Transverse colon (tissue), 4 donors: Measurements from ENCODE around the gene CELA2B. TPM values are rescaled to one million over a fixed set of nuclear protein-coding genes. Genes with fewer than 3 reads are reported as not detected.

Source experiments
- DNase-seq: peaks from one replicate; pipeline ENCODE4 v3.0.0-alpha.2; 2019
- H3K27ac ChIP-seq, 4 donors: fragments of 200-600 bp; sonication (generic); 2 replicates each; pipeline ENCODE4 v1.5.1; 2016 to 2018; ENCODE audit warnings: inconsistent platforms in 4 of 4
- H3K27me3 ChIP-seq: fragments of 200-600 bp; sonication (generic); 2 replicates; pipeline ENCODE4 v1.5.1; 2017; ENCODE audit warnings: inconsistent platforms
- H3K36me3 ChIP-seq, 4 donors: fragments of 200-600 bp; sonication (generic); 2 replicates each; pipeline ENCODE4 v1.5.1; 2017 to 2019; ENCODE audit warnings: inconsistent platforms in 4 of 4
- H3K4me1 ChIP-seq, 4 donors: fragments of 200-600 bp; sonication (generic); 2 replicates each; pipeline ENCODE4 v1.5.1; 2017 to 2020; ENCODE audit warnings: inconsistent platforms in 4 of 4
- H3K4me3 ChIP-seq, 4 donors: fragments of 200-600 bp; sonication (generic); 1 replicate in 1 of 4; 2 replicates in 3 of 4; pipeline versions ENCODE4 v1.5.1 to v1.6.1; 2017 to 2019; ENCODE audit warnings: inconsistent platforms in 4 of 4
- H3K9me3 ChIP-seq, 2 donors: fragments of 200-600 bp; sonication (generic); 2 replicates each; pipeline ENCODE4 v1.5.1; 2017 to 2019; ENCODE audit warnings: inconsistent platforms in 2 of 2
- EP300 ChIP-seq: sonication (generic); formaldehyde crosslinking; IDR thresholded peaks from one replicate; pipeline ENCODE4 v1.6.1; 2017; ENCODE audit warnings: antibody characterized with exemption, low read depth
- POLR2A ChIP-seq: fragments of 450-650 bp; IDR thresholded peaks from one replicate; pipeline ENCODE4 v1.6.1; 2016; ENCODE audit warnings: antibody characterized with exemption, mild to moderate bottlenecking, moderate library complexity
- POLR2AphosphoS5 ChIP-seq, 3 donors: sonication (generic); formaldehyde crosslinking; IDR thresholded peaks; one replicate each; pipeline ENCODE4 v1.6.1; 2016; ENCODE audit warnings: antibody characterized with exemption in 3 of 3
- WGBS, 2 donors: methylation state at CpG; one replicate each; pipeline ENCODE4 v1.1.5; 2018; ENCODE audit warnings: low coverage in 1 of 2; 5-methylcytosine and 5-hydroxymethylcytosine counted together
- in situ Hi-C, 4 donors: fragments of 200-750 bp; cut with MboI; loops; one replicate each; pipeline versions ENCODE4 v1.15.0 to v1.15.1; 2017; ENCODE audit warnings: low sequenced_read_pairs in 3 of 4, low pct_ligation_motif_present in 1 of 4, low pct_unique_long_range_greater_than_20kb in 1 of 4
- intact Hi-C: fragments of 100-400 bp; cut with DNase I; formaldehyde crosslinking; loops from one replicate; pipeline ENCODE4 v1.15.1; 2023; ENCODE audit warnings: low total_unique reads
- total RNA-seq, 4 donors: library from RNA; depleted of rRNA; stranded (reverse); fragments of >200 nt; gene quantifications; one replicate each; pipeline ENCODE4 v1.1.0, GENCODE V29; 2016
- TF ChIP-seq, protein P1 (sequence below), 5 experiments: fragments of 200-600 bp in 3 of 5; fragments of 450-650 bp in 2 of 5; sonication (generic) in 3 of 5; IDR thresholded peaks; 1 replicate in 2 of 5; 2 replicates in 3 of 5; pipeline ENCODE4 v1.5.1; 2016 to 2017; ENCODE audit warnings: antibody characterized with exemption in 5 of 5, inconsistent platforms in 3 of 5, mild to moderate bottlenecking in 2 of 5, moderate library complexity in 1 of 5

CELA2B gene
- total RNA-seq, 4 donors from 2014 or later = not detected

DNA sequence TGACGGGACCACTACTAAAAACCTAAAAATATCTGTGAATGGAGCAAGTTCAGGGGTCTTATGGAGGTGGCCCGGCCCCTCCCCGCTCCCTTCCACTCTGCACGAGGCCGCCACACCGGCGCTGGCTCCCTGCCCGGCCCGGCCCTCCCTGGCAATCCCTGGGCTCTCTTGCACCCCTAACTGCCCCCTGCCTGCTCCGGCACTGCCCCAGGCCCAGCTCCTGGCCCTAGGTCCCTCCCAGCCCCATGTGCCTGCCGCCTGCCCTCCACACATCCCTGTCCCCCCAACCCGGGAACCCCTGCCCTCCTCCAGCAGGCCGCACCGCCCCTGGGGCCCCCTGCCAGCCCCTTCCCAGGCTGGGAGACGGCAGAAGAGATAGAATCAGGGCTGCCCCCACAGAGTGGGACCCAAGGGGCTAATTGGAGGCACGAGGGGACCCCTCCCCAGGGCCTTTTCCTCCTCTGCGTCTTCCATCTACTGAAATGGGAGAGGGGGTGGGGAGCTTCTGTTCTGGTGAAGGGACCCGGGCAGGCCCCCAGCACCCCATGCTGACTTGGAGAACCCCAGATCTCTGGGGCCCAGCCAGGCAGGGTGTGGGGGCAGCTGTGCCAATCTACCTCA, 47.0 kb upstream of the CELA2B start:
- Histone ChIP-seq H3K9me3 (no peaks in the 10 kb centered on the region), H3K4me3 (no peak overlapping the region), H3K36me3 (peaks cover 0 to 6% (median 0%) of the 10 kb centered on the region in 4 donors), H3K27ac (peak overlapping the region in 1 of 4 donors; percentile 37), H3K27me3 (no peaks in the 10 kb centered on the region), H3K4me1 (peaks cover 28 to 59% (median 37%) of the 10 kb centered on the region in 4 donors)
- WGBS, 2 donors = 84% methylated on average over 14 of the region's 18 CpGs; no CpG with 5 or more reads in 1 of the 2 donors
- no peak for DNase-seq
- TF ChIP-seq, protein P1, sequence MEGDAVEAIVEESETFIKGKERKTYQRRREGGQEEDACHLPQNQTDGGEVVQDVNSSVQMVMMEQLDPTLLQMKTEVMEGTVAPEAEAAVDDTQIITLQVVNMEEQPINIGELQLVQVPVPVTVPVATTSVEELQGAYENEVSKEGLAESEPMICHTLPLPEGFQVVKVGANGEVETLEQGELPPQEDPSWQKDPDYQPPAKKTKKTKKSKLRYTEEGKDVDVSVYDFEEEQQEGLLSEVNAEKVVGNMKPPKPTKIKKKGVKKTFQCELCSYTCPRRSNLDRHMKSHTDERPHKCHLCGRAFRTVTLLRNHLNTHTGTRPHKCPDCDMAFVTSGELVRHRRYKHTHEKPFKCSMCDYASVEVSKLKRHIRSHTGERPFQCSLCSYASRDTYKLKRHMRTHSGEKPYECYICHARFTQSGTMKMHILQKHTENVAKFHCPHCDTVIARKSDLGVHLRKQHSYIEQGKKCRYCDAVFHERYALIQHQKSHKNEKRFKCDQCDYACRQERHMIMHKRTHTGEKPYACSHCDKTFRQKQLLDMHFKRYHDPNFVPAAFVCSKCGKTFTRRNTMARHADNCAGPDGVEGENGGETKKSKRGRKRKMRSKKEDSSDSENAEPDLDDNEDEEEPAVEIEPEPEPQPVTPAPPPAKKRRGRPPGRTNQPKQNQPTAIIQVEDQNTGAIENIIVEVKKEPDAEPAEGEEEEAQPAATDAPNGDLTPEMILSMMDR (IDR thresholded peaks at IDR 0.05) = no peak
- TF ChIP-seq EP300 = no peak
- intact Hi-C loops (no loop called here), in situ Hi-C loops (loop anchor here (5.0 to 25.0 kb wide), 3 partner anchors 92 to 292 kb away; no protein-coding TSS in a partner anchor)

DNA sequence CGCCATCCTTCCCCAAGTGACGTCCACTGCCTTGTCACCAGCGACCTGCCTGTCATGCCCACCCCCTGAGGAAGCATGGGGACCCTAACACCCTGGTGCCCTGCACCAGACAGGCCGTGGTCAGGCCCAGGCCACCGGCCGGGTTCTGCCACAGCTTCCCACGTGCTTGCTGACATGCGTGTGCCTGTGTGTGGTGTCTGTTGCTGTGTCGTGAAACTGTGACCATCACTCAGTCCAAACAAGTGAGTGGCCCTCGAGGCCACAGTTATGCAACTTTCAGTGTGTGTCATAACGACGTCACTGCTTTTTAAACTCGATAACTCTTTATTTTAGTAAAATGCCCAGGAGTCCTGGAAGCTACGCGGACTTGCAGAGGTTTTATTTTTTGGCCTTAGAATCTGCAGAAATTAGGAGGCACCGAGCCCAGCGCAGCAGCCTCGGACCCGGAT, 46.2 kb upstream of the CELA2B start:
- H3K27ac ChIP-seq = peak overlapping the region in 3 of 4 donors; percentile 6 to 37 (median 21)
- no peaks in the 10 kb centered on the region for H3K27me3 ChIP-seq
- in situ Hi-C loops (loop anchor here (5.0 to 25.0 kb wide), 4 partner anchors 92 to 292 kb away; no protein-coding TSS in a partner anchor), intact Hi-C loops (loop anchor here (10.0 kb wide), 1 partner anchor 305 kb away; no protein-coding TSS in a partner anchor)
- H3K4me3 ChIP-seq = no peak overlapping the region
- no peak for DNase-seq
- WGBS, 2 donors = 81 to 90% methylated on average over 4 to 19 of the region's 19 CpGs
- TF ChIP-seq POLR2AphosphoS5 (IDR thresholded peaks at IDR 0.05) (no peak), POLR2A (no peak), EP300 (no peak)
- TF ChIP-seq, protein P1 (IDR thresholded peaks at IDR 0.05) = no peak
- H3K9me3 ChIP-seq = no peaks in the 10 kb centered on the region
- peaks cover 28 to 55% (median 35%) of the 10 kb centered on the region in 4 donors for H3K4me1 ChIP-seq
- H3K36me3 ChIP-seq = peaks cover 0 to 6% (median 0%) of the 10 kb centered on the region in 4 donors

DNA sequence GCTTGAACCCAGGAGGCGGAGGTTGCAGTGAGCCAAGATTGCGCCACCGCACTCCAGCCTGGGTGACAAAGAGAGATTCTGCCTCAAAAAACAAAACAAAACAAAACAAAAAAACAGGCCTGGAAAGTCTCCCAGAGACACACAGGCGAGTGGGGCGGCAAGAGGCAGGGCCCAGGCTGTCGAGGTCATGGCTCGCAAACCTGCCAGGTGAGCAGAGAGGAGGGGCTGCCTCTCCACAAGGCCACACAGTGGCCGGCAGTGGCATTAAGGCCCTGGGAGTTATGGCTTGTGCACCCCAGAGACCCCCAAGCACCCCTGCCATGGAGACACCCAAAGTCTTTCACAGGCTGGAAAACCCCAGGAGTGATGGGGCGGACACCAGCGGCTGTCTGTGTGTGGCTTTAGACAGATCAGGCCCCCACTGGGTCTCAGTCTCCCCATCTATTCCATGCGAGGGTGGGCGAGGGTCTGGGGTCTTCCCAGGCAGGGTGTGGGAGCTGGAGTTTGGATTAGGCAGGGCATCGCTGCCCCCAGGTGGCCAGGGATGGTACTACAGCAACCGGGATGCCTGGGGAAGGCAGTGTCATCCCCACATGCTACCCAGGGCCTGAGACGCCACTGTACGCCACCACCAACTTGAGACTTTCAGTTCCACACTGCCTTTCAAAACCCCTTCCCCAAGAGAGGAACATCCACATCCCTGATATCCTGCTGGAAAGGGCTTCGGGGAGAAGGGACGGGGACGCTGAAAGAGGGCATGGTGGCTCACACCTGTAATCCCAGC, 44.9 kb upstream of the CELA2B start:
- H3K4me1 ChIP-seq = peaks cover 16 to 42% (median 22%) of the 10 kb centered on the region in 4 donors
- H3K36me3 ChIP-seq = peaks cover 0 to 6% (median 0%) of the 10 kb centered on the region in 4 donors
- peak; percentile 83 for DNase-seq
- intact Hi-C loops (loop anchor here (10.0 kb wide), 1 partner anchor 306 kb away; no protein-coding TSS in a partner anchor), in situ Hi-C loops (loop anchor here in 3 of 4 donors (5.0 to 25.0 kb wide), 3 partner anchors 96 to 294 kb away; no protein-coding TSS in a partner anchor)
- H3K27me3 ChIP-seq = no peaks in the 10 kb centered on the region
- H3K4me3 ChIP-seq = no peak overlapping the region
- peak overlapping the region in 3 of 4 donors; percentile 37 to 52 (median 41) for H3K27ac ChIP-seq
- TF ChIP-seq EP300 (no peak), POLR2A (peak; percentile 25), POLR2AphosphoS5 (IDR thresholded peaks at IDR 0.05) (peak in 1 of 3 donors; percentile 25)
- TF ChIP-seq, protein P1 (IDR thresholded peaks at IDR 0.05) = peak; percentile 96 to 98 (median 97)
- WGBS, 2 donors = 54 to 93% methylated on average over 3 to 18 of the region's 19 CpGs
- H3K9me3 ChIP-seq = no peaks in the 10 kb centered on the region

DNA sequence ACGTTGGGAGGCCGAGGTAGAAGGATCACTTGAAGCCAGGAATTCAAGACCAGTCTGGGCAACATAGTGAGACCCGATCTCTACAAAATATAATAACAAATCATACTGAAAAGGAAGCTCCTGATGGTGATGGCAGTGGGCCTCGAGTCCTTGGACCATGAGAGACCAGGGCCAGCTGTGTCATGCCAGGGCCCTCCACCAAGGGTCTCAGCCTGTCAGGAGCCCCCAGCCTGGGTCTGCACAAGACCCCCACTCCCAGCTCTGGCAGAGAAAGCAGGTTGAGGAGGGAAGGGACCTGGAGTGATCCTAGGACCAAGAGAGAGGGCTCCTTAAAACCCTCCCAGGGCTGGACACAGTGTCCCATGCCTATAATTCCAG, 44.3 kb upstream of the CELA2B start:
- intact Hi-C loops (loop anchor here (10.0 kb wide), 1 partner anchor 307 kb away; no protein-coding TSS in a partner anchor), in situ Hi-C loops (loop anchor here in 3 of 4 donors (5.0 to 25.0 kb wide), 3 partner anchors 97 to 294 kb away; no protein-coding TSS in a partner anchor)
- 70% methylated on average over 4 of the region's 4 CpGs; no CpG with 5 or more reads in 1 of the 2 donors for WGBS, 2 donors

More for the DNA sequence above, 44.3 kb upstream of the CELA2B start:
- H3K27ac ChIP-seq = peak overlapping the region in 1 of 4 donors; percentile 52
- no peak overlapping the region for H3K4me3 ChIP-seq
- H3K4me1 ChIP-seq = peaks cover 10 to 36% (median 16%) of the 10 kb centered on the region in 4 donors
- no peaks in the 10 kb centered on the region for H3K9me3 ChIP-seq
- no peaks in the 10 kb centered on the region for H3K27me3 ChIP-seq
- DNase-seq = no peak
- peaks cover 0 to 6% (median 0%) of the 10 kb centered on the region in 4 donors for H3K36me3 ChIP-seq
- TF ChIP-seq, protein P1 (IDR thresholded peaks at IDR 0.05) = no peak
- TF ChIP-seq EP300 = no peak
- no peak for TF ChIP-seq POLR2A
- no peak for TF ChIP-seq POLR2AphosphoS5 (IDR thresholded peaks at IDR 0.05)
